Tibial artery (tissue), 4 donors: ENCODE results near the gene POLR2A.
A peak's percentile ranks its signal among the peaks of the same experiment; 100 is the strongest.

Experiments used
- DNase-seq, 2 donors: peaks; one replicate each; pipeline ENCODE4 v3.0.0-alpha.2; 2019
- H3K27ac ChIP-seq, 2 donors: fragments of 200-600 bp; sonication (generic) in 1 of 2; 1 replicate in 1 of 2; 2 replicates in 1 of 2; pipeline ENCODE4 v1.5.1; 2018 to 2019; ENCODE audit warnings: mild to moderate bottlenecking in 1 of 2
- H3K27me3 ChIP-seq, 2 donors: fragments of 200-600 bp; sonication (generic) in 1 of 2; one replicate each; pipeline versions ENCODE4 v1.5.1 to v1.6.0; 2016 to 2019
- H3K36me3 ChIP-seq, 3 donors: fragments of 200-600 bp; sonication (generic) in 2 of 3; one replicate each; pipeline ENCODE4 v1.5.1; 2016 to 2019; ENCODE audit warnings: mild to moderate bottlenecking in 2 of 3
- H3K4me1 ChIP-seq, 4 donors: fragments of 200-600 bp; sonication (generic) in 2 of 4; 1 replicate in 3 of 4; 2 replicates in 1 of 4; pipeline ENCODE4 v1.5.1; 2016 to 2019
- H3K4me3 ChIP-seq, 2 donors: fragments of 200-600 bp; sonication (generic) in 1 of 2; 1 replicate in 1 of 2; 2 replicates in 1 of 2; pipeline ENCODE4 v1.5.1; 2018 to 2019; ENCODE audit warnings: mild to moderate bottlenecking in 2 of 2
- H3K9me3 ChIP-seq, 3 donors: fragments of 200-600 bp; sonication (generic) in 1 of 3; one replicate each; pipeline ENCODE4 v1.5.1; 2016 to 2019
- intact Hi-C: fragments of 100-400 bp; cut with DNase I; formaldehyde crosslinking; loops from one replicate; pipeline ENCODE4 v1.15.0; 2023; ENCODE audit warnings: low total_unique reads
- TF ChIP-seq, protein P1 (sequence below), 2 experiments: fragments of 200-600 bp in 1 of 2; fragments of 450-650 bp in 1 of 2; IDR thresholded peaks; one replicate each; pipeline ENCODE4 v1.5.1; 2017 to 2019; ENCODE audit warnings: antibody characterized with exemption in 2 of 2, mild to moderate bottlenecking in 1 of 2, moderate library complexity in 1 of 2

The POLR2A gene

DNA sequence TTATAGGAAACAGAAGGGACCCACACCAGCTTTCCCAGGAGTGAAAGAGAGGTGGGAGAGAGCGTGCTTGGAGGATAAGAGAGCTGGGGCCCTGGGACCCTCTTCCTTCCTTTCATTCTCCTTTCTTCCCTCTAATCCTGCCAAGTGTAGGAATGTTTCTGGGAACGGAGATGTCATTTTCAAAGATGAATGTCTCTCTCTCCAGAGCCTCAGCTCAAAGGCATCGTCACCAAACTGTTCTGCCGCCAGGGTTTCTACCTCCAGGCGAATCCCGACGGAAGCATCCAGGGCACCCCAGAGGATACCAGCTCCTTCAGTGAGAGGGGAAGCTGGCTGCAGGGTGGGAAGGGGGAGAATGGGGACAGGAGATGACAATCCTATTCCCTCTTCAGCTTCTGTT is 42.9 kb upstream of the POLR2A start:
- H3K9me3 ChIP-seq: no peaks in the 10 kb centered on the region
- H3K27ac ChIP-seq: no peak overlapping the region
- intact Hi-C loops: no loop called here
- H3K4me3 ChIP-seq: no peak overlapping the region
- DNase-seq: no peak
- H3K36me3 ChIP-seq: no peaks in the 10 kb centered on the region
- peaks cover 5 to 64% (median 52%) of the 10 kb centered on the region in 4 donors for H3K4me1 ChIP-seq
- TF ChIP-seq, protein P1, sequence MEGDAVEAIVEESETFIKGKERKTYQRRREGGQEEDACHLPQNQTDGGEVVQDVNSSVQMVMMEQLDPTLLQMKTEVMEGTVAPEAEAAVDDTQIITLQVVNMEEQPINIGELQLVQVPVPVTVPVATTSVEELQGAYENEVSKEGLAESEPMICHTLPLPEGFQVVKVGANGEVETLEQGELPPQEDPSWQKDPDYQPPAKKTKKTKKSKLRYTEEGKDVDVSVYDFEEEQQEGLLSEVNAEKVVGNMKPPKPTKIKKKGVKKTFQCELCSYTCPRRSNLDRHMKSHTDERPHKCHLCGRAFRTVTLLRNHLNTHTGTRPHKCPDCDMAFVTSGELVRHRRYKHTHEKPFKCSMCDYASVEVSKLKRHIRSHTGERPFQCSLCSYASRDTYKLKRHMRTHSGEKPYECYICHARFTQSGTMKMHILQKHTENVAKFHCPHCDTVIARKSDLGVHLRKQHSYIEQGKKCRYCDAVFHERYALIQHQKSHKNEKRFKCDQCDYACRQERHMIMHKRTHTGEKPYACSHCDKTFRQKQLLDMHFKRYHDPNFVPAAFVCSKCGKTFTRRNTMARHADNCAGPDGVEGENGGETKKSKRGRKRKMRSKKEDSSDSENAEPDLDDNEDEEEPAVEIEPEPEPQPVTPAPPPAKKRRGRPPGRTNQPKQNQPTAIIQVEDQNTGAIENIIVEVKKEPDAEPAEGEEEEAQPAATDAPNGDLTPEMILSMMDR (IDR thresholded peaks at IDR 0.05): no peak
- H3K27me3 ChIP-seq: peaks cover 5 to 53% of the 10 kb centered on the region in 2 donors

DNA sequence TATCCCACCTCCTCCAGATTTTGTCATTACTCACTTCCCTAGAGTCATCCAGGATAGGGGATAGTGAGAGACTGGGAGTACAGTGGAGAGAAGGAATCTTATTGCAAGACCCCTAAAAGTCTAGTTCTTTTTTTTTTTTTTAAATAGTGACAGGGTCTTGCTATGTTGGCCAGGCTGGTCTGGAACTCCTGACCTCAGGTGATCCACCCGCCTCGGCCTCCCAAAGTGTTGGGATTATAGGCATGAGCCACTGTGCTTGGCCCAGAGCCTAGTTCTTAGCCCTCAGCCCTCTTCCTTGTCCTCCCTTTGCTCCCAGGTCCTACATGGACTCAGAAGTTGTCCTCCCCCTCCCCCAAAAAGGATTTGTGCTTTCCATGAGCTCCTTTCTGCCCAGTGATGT is 42.0 kb upstream of the POLR2A start:
- intact Hi-C loops: no loop called here
- H3K9me3 ChIP-seq: no peaks in the 10 kb centered on the region
- H3K4me3 ChIP-seq: no peak overlapping the region
- H3K27me3 ChIP-seq: peaks cover 5 to 61% of the 10 kb centered on the region in 2 donors
- H3K27ac ChIP-seq: no peak overlapping the region
- H3K36me3 ChIP-seq: no peaks in the 10 kb centered on the region
- no peak for DNase-seq
- TF ChIP-seq, protein P1 (IDR thresholded peaks at IDR 0.05): no peak
- peaks cover 5 to 62% (median 47%) of the 10 kb centered on the region in 4 donors for H3K4me1 ChIP-seq

GRCh38 chr17:7443499-7444485 is 40.4 kb upstream of the POLR2A start:
- H3K4me1 ChIP-seq: peaks cover 5 to 49% (median 37%) of the 10 kb centered on the region in 4 donors
- TF ChIP-seq, protein P1 (IDR thresholded peaks at IDR 0.05): no peak
- no peaks in the 10 kb centered on the region for H3K9me3 ChIP-seq
- H3K36me3 ChIP-seq: no peaks in the 10 kb centered on the region
- DNase-seq: no peak
- H3K27me3 ChIP-seq: peaks cover 5 to 60% of the 10 kb centered on the region in 2 donors
- intact Hi-C loops: no loop called here
- H3K4me3 ChIP-seq: no peak overlapping the region
- H3K27ac ChIP-seq: no peak overlapping the region

GRCh38 chr17:7444682-7445618 is 39.2 kb upstream of the POLR2A start, which contains the start of gene CHRNB1:
CHRNB1 (plus strand) TSS chr17:7445061; CDS start chr17:7445128, 67 bp downstream.
- DNase-seq: peak; percentile 64 to 75
- TF ChIP-seq, protein P1 (IDR thresholded peaks at IDR 0.05): peak in 1 of 2 experiments; percentile 6
- Histone ChIP-seq H3K4me1 (peaks cover 5 to 38% (median 28%) of the 10 kb centered on the region in 4 donors), H3K9me3 (no peaks in the 10 kb centered on the region), H3K36me3 (no peaks in the 10 kb centered on the region), H3K27ac (peak within 1 kb of the TSS in 1 of 2 donors; percentile 21), H3K27me3 (peaks cover 3 to 50% of the 10 kb centered on the region in 2 donors), H3K4me3 (peak within 1 kb of the TSS; percentile 35 to 45)
- intact Hi-C loops: no loop called here

GRCh38 chr17:7445619-7445968 is 38.6 kb upstream of the POLR2A start:
- peaks cover 2 to 43% of the 10 kb centered on the region in 2 donors for H3K27me3 ChIP-seq
- intact Hi-C loops: no loop called here
- H3K4me1 ChIP-seq: peaks cover 5 to 31% (median 21%) of the 10 kb centered on the region in 4 donors
- H3K4me3 ChIP-seq: peak overlapping the region; percentile 35 to 45
- H3K27ac ChIP-seq: no peak overlapping the region
- DNase-seq: no peak
- H3K9me3 ChIP-seq: no peaks in the 10 kb centered on the region
- no peaks in the 10 kb centered on the region for H3K36me3 ChIP-seq
- TF ChIP-seq, protein P1 (IDR thresholded peaks at IDR 0.05): no peak
